WTC11 (cell line): ENCODE measurements around the gene CCDC201.

Experiments used
- AR ChIP-seq: fragments of 250-450 bp; sonication (Bioruptor Pico); IDR thresholded peaks from 2 replicates; pipeline ENCODE4 v1.9.0; 2021; ENCODE audit warnings: mild to moderate bottlenecking
- CTCF ChIP-seq: fragments of 200-600 bp; IDR thresholded peaks from 2 replicates; pipeline ENCODE4 v1.8.0; 2022; ENCODE audit warnings: antibody characterized with exemption
- ELF4 ChIP-seq: sonication (generic); formaldehyde crosslinking; IDR thresholded peaks from 2 replicates; pipeline ENCODE4 v1.8.1; 2022; ENCODE audit warnings: low read depth, mild to moderate bottlenecking, moderate library complexity, missing genetic modification reagents
- NFYB ChIP-seq: sonication (generic); formaldehyde crosslinking; conservative IDR thresholded peaks from 2 replicates; pipeline ENCODE4 v1.8.0; 2022; ENCODE audit warnings: low read depth, missing genetic modification reagents
- TCF7 ChIP-seq: sonication (generic); formaldehyde crosslinking; IDR thresholded peaks from 2 replicates; pipeline ENCODE4 v1.8.0; 2022; ENCODE audit warnings: mild to moderate bottlenecking, low read depth, missing genetic modification reagents, moderate library complexity
- ZNF232 ChIP-seq: sonication (generic); formaldehyde crosslinking; IDR thresholded peaks from 2 replicates; pipeline ENCODE4 v1.8.0; 2022; ENCODE audit warnings: mild to moderate bottlenecking, missing genetic modification reagents
- TF ChIP-seq, protein P1 (sequence below): sonication (generic); formaldehyde crosslinking; IDR thresholded peaks from 2 replicates; pipeline ENCODE4 v1.8.1; 2022; ENCODE audit warnings: low read depth, missing genetic modification reagents, borderline replicate concordance
- TF ChIP-seq, protein P2 (sequence below): sonication (generic); formaldehyde crosslinking; IDR thresholded peaks from 2 replicates; pipeline ENCODE4 v1.8.0; 2023; ENCODE audit warnings: missing genetic modification reagents, mild to moderate bottlenecking, borderline replicate concordance

DNA sequence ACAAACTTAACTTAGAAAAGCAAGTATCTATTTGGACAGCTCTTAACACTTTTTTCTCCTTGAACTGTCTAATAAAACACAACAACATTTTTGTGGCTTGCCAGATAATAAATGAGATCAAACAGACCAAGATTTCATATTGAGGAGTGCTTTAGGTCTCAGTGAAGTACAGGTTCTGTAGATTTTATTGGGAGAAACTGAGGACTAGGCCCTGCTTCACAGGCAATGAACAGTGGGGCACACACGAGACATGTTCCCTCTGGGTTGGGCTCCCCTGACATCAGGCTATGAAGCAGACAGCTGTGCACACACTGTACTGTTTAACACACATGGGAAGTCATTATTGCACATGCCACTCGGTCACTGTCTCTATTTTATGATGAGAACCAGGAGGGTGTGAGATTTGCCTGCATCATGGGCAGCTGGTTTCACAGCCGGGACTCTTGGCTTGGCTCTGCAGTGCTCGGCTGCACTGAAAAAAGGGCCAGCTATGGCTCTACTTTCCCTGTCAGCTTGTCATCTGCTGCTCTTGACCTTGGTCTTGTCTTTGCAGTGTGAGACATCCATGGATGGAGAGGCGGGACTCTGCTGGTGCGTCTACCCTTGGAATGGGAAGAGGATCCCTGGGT lies 19.6 kb upstream of the CCDC201 start:
- no peak for TF ChIP-seq CTCF
- no peak for TF ChIP-seq AR (CRISPR knock-in tag)
- no peak for TF ChIP-seq ELF4 (CRISPR knock-in tag)
- TF ChIP-seq NFYB (CRISPR knock-in tag), result no peak
- TF ChIP-seq TCF7 (CRISPR knock-in tag), result no peak
- TF ChIP-seq, protein P1, sequence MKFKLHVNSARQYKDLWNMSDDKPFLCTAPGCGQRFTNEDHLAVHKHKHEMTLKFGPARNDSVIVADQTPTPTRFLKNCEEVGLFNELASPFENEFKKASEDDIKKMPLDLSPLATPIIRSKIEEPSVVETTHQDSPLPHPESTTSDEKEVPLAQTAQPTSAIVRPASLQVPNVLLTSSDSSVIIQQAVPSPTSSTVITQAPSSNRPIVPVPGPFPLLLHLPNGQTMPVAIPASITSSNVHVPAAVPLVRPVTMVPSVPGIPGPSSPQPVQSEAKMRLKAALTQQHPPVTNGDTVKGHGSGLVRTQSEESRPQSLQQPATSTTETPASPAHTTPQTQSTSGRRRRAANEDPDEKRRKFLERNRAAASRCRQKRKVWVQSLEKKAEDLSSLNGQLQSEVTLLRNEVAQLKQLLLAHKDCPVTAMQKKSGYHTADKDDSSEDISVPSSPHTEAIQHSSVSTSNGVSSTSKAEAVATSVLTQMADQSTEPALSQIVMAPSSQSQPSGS (CRISPR knock-in tag), result no peak
- TF ChIP-seq, protein P2, sequence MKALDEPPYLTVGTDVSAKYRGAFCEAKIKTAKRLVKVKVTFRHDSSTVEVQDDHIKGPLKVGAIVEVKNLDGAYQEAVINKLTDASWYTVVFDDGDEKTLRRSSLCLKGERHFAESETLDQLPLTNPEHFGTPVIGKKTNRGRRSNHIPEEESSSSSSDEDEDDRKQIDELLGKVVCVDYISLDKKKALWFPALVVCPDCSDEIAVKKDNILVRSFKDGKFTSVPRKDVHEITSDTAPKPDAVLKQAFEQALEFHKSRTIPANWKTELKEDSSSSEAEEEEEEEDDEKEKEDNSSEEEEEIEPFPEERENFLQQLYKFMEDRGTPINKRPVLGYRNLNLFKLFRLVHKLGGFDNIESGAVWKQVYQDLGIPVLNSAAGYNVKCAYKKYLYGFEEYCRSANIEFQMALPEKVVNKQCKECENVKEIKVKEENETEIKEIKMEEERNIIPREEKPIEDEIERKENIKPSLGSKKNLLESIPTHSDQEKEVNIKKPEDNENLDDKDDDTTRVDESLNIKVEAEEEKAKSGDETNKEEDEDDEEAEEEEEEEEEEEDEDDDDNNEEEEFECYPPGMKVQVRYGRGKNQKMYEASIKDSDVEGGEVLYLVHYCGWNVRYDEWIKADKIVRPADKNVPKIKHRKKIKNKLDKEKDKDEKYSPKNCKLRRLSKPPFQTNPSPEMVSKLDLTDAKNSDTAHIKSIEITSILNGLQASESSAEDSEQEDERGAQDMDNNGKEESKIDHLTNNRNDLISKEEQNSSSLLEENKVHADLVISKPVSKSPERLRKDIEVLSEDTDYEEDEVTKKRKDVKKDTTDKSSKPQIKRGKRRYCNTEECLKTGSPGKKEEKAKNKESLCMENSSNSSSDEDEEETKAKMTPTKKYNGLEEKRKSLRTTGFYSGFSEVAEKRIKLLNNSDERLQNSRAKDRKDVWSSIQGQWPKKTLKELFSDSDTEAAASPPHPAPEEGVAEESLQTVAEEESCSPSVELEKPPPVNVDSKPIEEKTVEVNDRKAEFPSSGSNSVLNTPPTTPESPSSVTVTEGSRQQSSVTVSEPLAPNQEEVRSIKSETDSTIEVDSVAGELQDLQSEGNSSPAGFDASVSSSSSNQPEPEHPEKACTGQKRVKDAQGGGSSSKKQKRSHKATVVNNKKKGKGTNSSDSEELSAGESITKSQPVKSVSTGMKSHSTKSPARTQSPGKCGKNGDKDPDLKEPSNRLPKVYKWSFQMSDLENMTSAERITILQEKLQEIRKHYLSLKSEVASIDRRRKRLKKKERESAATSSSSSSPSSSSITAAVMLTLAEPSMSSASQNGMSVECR, result no peak
- no peak for TF ChIP-seq ZNF232
